Mesothelial cell of epicardium (in vitro differentiated cells): ENCODE measurements around the gene MVB12B. TPM values are rescaled to one million over a fixed set of nuclear protein-coding genes. Genes with fewer than 3 reads are reported as not detected.

ENCODE experiments used
- DNase-seq, 2 experiments: peaks; one replicate each; pipeline ENCODE4 v3.0.0; 2021; ENCODE audit warnings: low spot score in 2 of 2; ENCODE audit not compliant: unreplicated experiment in 2 of 2
- H3K27ac Mint-ChIP-seq: 2 replicates; pipeline ENCODE4 v1.8.0; 2021; ENCODE audit warnings: mixed read lengths
- H3K27me3 Mint-ChIP-seq: 2 replicates; pipeline ENCODE4 v1.8.0; 2021; ENCODE audit warnings: low read depth, mixed read lengths
- H3K36me3 Mint-ChIP-seq: 2 replicates; pipeline ENCODE4 v1.8.0; 2021; ENCODE audit warnings: mixed read lengths
- H3K4me1 Mint-ChIP-seq: 2 replicates; pipeline ENCODE4 v1.8.0; 2021; ENCODE audit warnings: mixed read lengths
- H3K4me3 Mint-ChIP-seq: 2 replicates; pipeline ENCODE4 v1.8.0; 2021; ENCODE audit warnings: mild to moderate bottlenecking, moderate library complexity, mixed read lengths
- H3K9me3 Mint-ChIP-seq: 2 replicates; pipeline ENCODE4 v1.8.0; 2021; ENCODE audit warnings: mixed read lengths
- total RNA-seq: library from RNA; stranded (reverse); gene quantifications from 3 replicates; pipeline ENCODE4 v1.2.1, GENCODE V29; 2021
- TF ChIP-seq, protein P1 (sequence below): fragments of 200-600 bp; sonication (generic); IDR thresholded peaks from one replicate; pipeline ENCODE4 v1.5.0; 2021; ENCODE audit warnings: antibody characterized with exemption; ENCODE audit not compliant: unreplicated experiment

Gene MVB12B
- total RNA-seq, 1 donor from 2014 or later = 43.7 TPM

DNA sequence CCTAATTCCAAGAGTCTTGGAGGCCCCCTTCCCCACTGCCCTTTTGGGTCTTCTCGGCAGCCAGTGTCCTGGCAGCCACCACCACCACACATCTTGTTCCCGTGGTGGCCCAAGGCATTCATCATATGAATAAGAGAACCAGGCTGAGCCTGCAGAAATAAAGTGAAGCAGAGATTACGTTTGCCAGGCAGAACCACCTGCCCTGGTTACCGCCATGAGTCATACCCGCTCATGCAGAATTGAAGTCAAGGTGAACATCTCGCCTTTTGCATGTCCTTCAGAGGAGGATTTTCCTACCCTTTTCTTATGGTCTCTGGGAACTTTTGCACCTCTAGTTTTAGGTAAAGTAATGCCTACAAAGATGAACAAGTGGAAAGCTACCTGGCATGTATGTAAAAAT, 167.6 kb downstream of the MVB12B start:
- TF ChIP-seq, protein P1, sequence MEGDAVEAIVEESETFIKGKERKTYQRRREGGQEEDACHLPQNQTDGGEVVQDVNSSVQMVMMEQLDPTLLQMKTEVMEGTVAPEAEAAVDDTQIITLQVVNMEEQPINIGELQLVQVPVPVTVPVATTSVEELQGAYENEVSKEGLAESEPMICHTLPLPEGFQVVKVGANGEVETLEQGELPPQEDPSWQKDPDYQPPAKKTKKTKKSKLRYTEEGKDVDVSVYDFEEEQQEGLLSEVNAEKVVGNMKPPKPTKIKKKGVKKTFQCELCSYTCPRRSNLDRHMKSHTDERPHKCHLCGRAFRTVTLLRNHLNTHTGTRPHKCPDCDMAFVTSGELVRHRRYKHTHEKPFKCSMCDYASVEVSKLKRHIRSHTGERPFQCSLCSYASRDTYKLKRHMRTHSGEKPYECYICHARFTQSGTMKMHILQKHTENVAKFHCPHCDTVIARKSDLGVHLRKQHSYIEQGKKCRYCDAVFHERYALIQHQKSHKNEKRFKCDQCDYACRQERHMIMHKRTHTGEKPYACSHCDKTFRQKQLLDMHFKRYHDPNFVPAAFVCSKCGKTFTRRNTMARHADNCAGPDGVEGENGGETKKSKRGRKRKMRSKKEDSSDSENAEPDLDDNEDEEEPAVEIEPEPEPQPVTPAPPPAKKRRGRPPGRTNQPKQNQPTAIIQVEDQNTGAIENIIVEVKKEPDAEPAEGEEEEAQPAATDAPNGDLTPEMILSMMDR = no peak
- no peak overlapping the region for H3K4me3 Mint-ChIP-seq
- no peak for DNase-seq
- no peak overlapping the region for H3K27ac Mint-ChIP-seq
- H3K4me1 Mint-ChIP-seq = no peaks in the 10 kb centered on the region
- no peaks in the 10 kb centered on the region for H3K9me3 Mint-ChIP-seq
- no peaks in the 10 kb centered on the region for H3K36me3 Mint-ChIP-seq
- H3K27me3 Mint-ChIP-seq = peaks cover under 1% of the 10 kb centered on the region

DNA sequence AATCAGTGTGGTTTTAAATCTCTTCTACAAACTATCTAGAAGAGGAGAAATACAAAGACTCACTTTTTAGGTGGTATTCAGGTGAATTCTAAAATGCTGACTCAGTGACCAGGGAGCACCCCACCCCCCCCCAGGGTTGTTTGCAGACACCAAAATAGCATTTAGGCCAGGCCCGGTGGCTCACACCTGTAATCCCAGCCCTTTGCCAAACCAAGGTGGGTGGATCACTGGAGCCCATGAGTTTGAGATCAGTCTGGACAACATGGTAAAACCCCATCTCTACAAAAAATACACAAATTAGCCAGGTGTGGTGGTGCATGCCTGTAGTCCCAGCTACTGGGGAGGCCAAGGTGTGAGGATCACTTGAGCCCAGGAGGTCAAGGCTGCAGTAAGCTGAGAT, 168.1 kb downstream of the MVB12B start:
- Mint-ChIP-seq H3K9me3 (no peaks in the 10 kb centered on the region), H3K27me3 (peaks cover 4% of the 10 kb centered on the region), H3K36me3 (no peaks in the 10 kb centered on the region), H3K4me1 (peaks cover 2% of the 10 kb centered on the region), H3K27ac (no peak overlapping the region), H3K4me3 (no peak overlapping the region)
- TF ChIP-seq, protein P1 = no peak
- no peak for DNase-seq

DNA sequence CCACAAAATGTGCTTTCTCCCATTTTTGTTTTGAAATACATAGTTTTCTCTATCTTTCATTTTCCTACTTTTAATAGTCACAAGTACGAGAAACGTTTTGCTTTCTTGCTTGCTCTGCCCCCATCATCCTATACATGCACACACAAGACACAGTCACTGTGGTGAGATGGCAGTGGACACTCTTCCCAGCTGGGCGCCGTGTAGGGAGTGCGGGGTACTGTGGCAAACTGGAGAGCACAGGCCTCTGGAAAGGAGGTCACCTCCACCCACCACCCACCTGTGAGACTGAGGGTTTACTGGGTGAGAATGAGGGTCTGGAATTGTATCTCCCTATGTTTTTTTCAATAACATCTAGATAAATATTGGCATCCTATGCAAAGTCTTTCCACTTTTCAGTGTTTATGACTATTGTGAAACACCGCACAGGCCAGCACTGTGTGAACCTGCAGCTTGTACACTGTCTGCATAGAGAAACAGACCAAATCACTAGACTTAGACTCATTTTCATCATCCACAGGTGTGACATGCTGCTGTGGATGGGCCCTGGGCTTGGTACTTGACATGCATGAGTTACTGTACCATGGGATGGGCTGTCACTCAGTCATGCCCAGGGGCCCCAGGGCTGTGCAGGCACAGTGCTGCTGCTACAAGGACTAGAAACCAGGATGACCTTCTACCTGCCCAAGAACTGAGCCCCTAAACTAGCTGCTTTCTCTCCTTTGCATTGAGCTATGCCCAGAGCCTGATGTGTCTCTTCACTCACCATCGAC, 169.0 kb downstream of the MVB12B start:
- peaks cover 7% of the 10 kb centered on the region for H3K4me1 Mint-ChIP-seq

DNA sequence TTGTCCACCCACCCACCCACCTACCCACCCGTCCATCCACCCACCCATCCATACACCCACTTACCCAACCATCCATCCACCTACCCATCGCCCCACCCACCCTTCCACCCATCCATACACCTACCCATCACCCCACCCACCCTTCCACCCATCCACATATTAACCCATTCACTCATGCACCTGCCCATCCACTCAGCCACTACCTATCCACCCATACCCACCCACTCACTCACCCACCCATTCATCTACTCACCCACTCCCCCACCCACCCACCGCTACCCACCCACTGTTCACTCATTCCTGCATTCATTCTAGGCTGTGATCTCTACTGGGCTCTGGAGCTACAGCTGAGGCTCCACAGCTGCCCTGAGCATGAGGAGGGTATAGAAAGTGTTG, 169.6 kb downstream of the MVB12B start:
- no peak overlapping the region for H3K4me3 Mint-ChIP-seq
- DNase-seq = no peak
- H3K4me1 Mint-ChIP-seq = peaks cover 11% of the 10 kb centered on the region
- peaks cover 17% of the 10 kb centered on the region for H3K27me3 Mint-ChIP-seq
- H3K36me3 Mint-ChIP-seq = no peaks in the 10 kb centered on the region
- no peak overlapping the region for H3K27ac Mint-ChIP-seq
- no peaks in the 10 kb centered on the region for H3K9me3 Mint-ChIP-seq
- TF ChIP-seq, protein P1 = no peak

More for the DNA sequence above, 169.0 kb downstream of the MVB12B start:
- Mint-ChIP-seq H3K27ac (no peak overlapping the region), H3K27me3 (peaks cover 11% of the 10 kb centered on the region), H3K9me3 (no peaks in the 10 kb centered on the region), H3K4me3 (no peak overlapping the region), H3K36me3 (no peaks in the 10 kb centered on the region)
- DNase-seq = no peak
- TF ChIP-seq, protein P1 = no peak

DNA sequence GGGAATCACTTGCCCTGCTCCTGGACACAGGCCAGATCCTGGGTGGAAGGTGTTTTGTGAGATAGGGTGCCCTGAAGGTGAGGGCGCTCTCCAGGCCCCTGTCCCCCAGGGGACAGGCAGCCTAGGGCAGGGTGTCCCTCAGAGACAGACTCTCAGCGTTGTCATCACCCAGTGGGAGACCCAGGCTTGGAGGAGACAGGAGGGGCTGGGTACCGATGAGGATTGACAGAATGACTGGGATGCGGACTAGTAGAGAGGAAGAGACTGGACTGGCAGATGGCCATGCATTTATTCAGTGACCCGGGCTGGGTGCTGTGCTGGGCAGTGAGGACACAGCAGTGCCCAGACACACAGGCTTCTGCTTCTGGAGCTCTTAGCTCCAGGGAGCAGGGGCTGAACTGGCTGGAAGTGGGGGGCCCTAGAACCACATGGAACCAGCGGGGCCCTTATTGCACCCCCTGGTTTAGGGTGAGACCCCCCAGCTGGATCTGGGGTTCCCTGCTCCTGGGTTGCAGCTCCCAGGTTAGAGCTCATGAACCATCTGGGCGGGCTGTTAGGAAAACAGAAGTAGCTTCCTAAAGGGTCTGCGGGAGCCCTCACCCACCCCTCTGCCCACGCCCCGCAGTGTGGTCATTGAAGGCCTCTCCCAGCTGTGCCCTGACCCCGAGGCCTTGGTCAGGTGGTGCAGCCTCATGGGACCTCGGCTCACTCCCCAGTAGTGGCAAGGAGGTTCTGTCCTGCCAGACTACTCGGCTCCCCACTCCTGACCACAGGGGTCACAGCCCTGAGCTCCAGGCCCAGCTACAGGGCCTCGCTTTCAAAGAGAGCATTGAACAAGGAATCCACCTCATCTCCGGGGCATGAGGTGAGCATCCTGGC, 170.4 kb downstream of the MVB12B start:
- TF ChIP-seq, protein P1 = no peak
- Mint-ChIP-seq H3K27me3 (peaks cover 17% of the 10 kb centered on the region), H3K9me3 (no peaks in the 10 kb centered on the region), H3K36me3 (no peaks in the 10 kb centered on the region), H3K4me1 (peaks cover 11% of the 10 kb centered on the region), H3K27ac (no peak overlapping the region), H3K4me3 (no peak overlapping the region)
- no peak for DNase-seq
